PFSK-1 (cell line): ENCODE data around the gene ARHGAP35.

Source experiments
- FOXP2 ChIP-seq: optimal IDR thresholded peaks from 2 replicates; pipeline ENCODE3; 2011; ENCODE audit warnings: borderline replicate concordance, control low read depth, inconsistent platforms; ENCODE audit not compliant: insufficient read depth; ENCODE audit errors: extremely low read length, extremely low read depth
- POLR2AphosphoS5 ChIP-seq: IDR thresholded peaks from 2 replicates; pipeline ENCODE4 v1.6.1; 2012; ENCODE audit warnings: low read depth, mild to moderate bottlenecking, control low read depth, low read length, moderate library complexity
- SIN3A ChIP-seq: IDR thresholded peaks from 2 replicates; pipeline ENCODE4 v1.6.1; 2012; ENCODE audit warnings: mild to moderate bottlenecking, low read length, moderate library complexity, borderline replicate concordance; ENCODE audit not compliant: insufficient read depth
- TAF1 ChIP-seq: IDR thresholded peaks from 2 replicates; pipeline ENCODE4 v1.6.1; 2012; ENCODE audit warnings: low read length, control low read depth, borderline replicate concordance; ENCODE audit not compliant: insufficient read depth
- TF ChIP-seq, protein P1 (sequence below), 2 experiments: IDR thresholded peaks; 2 replicates each; pipeline versions ENCODE4 v1.6.1 to v1.8.0; 2011 to 2012; ENCODE audit warnings: low read depth in 2 of 2, low read length in 2 of 2, control low read depth in 1 of 2, inconsistent platforms in 1 of 2, mild to moderate bottlenecking in 1 of 2, moderate library complexity in 1 of 2; ENCODE audit not compliant: insufficient read depth in 1 of 2

ARHGAP35 gene

DNA sequence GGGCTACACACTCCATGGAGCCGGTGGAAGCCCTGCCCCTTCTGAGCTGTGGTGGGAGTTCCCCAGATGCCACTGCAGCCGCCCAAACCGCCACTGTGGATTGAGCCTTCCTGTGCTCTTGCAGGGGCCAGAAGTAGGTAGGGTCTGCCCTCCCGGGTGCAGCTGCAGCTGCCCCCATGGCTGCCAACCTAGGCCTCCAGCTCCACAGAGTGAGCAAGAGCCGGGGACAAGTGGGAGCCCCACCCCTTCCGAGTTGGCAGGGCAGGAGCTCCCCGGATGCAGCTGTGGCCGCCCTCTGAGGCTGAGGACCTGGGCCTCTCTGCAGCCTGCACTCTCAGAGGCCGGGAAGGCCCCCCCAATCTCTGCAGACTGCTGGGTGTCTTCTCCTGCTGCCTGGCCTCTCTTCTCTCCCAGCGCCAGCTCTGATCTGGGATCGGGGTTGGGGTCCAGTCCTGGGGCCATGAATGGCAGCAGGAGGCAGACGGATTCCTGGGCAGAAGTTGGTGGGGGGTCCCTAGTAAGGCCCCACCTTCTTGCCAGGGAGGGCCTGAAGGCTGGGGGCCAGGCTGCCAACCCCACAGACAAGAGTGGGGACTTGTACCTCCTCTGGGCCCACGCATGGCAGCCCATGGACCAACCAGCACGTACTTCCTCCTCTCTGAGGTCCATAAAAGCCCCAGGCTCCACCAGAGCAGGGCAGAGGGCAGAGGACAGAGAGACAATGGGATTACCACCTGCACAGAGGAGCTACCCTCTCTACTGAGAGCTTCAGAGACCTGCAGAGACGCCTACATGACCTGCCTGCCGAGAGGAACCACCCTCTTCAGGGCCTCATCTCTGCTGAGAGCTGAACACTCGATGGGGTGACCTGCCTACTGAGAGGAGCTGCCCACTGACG is 39.0 kb upstream of the ARHGAP35 start:
- no peak for TF ChIP-seq TAF1
- TF ChIP-seq SIN3A = no peak
- TF ChIP-seq POLR2AphosphoS5 = no peak
- TF ChIP-seq, protein P1, sequence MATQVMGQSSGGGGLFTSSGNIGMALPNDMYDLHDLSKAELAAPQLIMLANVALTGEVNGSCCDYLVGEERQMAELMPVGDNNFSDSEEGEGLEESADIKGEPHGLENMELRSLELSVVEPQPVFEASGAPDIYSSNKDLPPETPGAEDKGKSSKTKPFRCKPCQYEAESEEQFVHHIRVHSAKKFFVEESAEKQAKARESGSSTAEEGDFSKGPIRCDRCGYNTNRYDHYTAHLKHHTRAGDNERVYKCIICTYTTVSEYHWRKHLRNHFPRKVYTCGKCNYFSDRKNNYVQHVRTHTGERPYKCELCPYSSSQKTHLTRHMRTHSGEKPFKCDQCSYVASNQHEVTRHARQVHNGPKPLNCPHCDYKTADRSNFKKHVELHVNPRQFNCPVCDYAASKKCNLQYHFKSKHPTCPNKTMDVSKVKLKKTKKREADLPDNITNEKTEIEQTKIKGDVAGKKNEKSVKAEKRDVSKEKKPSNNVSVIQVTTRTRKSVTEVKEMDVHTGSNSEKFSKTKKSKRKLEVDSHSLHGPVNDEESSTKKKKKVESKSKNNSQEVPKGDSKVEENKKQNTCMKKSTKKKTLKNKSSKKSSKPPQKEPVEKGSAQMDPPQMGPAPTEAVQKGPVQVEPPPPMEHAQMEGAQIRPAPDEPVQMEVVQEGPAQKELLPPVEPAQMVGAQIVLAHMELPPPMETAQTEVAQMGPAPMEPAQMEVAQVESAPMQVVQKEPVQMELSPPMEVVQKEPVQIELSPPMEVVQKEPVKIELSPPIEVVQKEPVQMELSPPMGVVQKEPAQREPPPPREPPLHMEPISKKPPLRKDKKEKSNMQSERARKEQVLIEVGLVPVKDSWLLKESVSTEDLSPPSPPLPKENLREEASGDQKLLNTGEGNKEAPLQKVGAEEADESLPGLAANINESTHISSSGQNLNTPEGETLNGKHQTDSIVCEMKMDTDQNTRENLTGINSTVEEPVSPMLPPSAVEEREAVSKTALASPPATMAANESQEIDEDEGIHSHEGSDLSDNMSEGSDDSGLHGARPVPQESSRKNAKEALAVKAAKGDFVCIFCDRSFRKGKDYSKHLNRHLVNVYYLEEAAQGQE (IDR thresholded peaks at IDR 0.05; ENCODE audit: insufficient read depth in 1 of 2, low read depth in 2 of 2, low read length in 2 of 2) = no peak
- no peak for TF ChIP-seq FOXP2

DNA sequence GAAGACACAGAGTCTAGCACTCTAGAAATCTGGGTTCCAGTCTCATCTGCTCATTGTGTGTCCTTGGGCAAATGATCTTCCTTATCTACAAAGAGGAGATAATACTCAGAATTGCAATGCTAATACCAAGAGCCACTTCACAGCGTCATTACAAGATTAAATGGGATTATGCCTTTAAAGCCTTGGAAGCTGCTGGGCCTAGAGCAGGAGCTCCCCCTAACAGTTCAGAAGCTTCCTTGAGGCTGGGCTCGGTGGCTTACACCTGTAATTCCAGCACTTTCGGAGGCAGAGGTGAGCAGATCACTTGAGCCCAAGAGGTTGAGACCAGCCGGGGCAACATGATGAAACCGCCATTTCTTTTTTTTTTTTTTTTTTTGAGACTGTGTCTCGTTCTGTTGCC is 37.7 kb upstream of the ARHGAP35 start:
- TF ChIP-seq, protein P1 (IDR thresholded peaks at IDR 0.05; ENCODE audit: insufficient read depth in 1 of 2, low read depth in 2 of 2, low read length in 2 of 2) = no peak
- TF ChIP-seq FOXP2 (no peak), TAF1 (no peak), POLR2AphosphoS5 (no peak), SIN3A (no peak)

GRCh38 chr19:46824890-46825730 is 35.7 kb upstream of the ARHGAP35 start:
- TF ChIP-seq FOXP2 (no peak), SIN3A (no peak), TAF1 (no peak), POLR2AphosphoS5 (no peak)
- TF ChIP-seq, protein P1 (IDR thresholded peaks at IDR 0.05; ENCODE audit: insufficient read depth in 1 of 2, low read depth in 2 of 2, low read length in 2 of 2) = no peak

GRCh38 chr19:46825731-46826055 is 35.1 kb upstream of the ARHGAP35 start:
- no peak for TF ChIP-seq TAF1

- TF ChIP-seq, protein P1 (IDR thresholded peaks at IDR 0.05; ENCODE audit: insufficient read depth in 1 of 2, low read depth in 2 of 2, low read length in 2 of 2) = no peak
- no peak for TF ChIP-seq POLR2AphosphoS5
- TF ChIP-seq SIN3A = no peak
- TF ChIP-seq FOXP2 = no peak
- no peak for TF ChIP-seq TAF1
These were observed 32.3 kb upstream of the ARHGAP35 start for GRCh38 chr19:46828484-46828883.
